Kidney (tissue), 14 donors: ENCODE results near the gene SYT9. TPM values are rescaled to one million over a fixed set of nuclear protein-coding genes. Genes with fewer than 3 reads are reported as not detected.

Source experiments
- DNase-seq, 5 donors: peaks; one replicate each; pipeline ENCODE4 v3.0.0-alpha.2; 2013 to 2020
- FAIRE-seq: peaks from 2 replicates; lab custom pipeline; 2012; peaks lifted over from hg19 to GRCh38; lab: Jason Lieb, UNC
- H3K27ac ChIP-seq, 2 donors: one replicate each; pipeline ENCODE4 v1.7.0; 2013; ENCODE audit warnings: low read depth in 2 of 2, low read length in 2 of 2, inconsistent platforms in 1 of 2
- H3K27me3 ChIP-seq: one replicate; pipeline ENCODE4 v1.7.1; 2013; ENCODE audit warnings: low read length, inconsistent platforms; ENCODE audit not compliant: control insufficient read depth, insufficient read depth
- H3K36me3 ChIP-seq, 3 donors: one replicate each; pipeline versions ENCODE4 v1.7.0 to v1.7.1; 2013; ENCODE audit warnings: low read length in 3 of 3, control low read depth in 1 of 3, inconsistent platforms in 1 of 3; ENCODE audit not compliant: insufficient read depth in 3 of 3, control insufficient read depth in 2 of 3
- H3K4me1 ChIP-seq, 3 donors: one replicate each; pipeline versions ENCODE4 v1.7.0 to v1.7.1; 2013; ENCODE audit warnings: low read length in 3 of 3, inconsistent platforms in 1 of 3, low read depth in 1 of 3; ENCODE audit not compliant: control insufficient read depth in 2 of 3, insufficient read depth in 2 of 3
- H3K4me3 ChIP-seq, 3 donors: one replicate each; pipeline versions ENCODE4 v1.7.0 to v1.8.1; 2013; ENCODE audit warnings: low read length in 3 of 3, control low read depth in 1 of 3, inconsistent platforms in 1 of 3
- H3K9ac ChIP-seq, 3 donors: one replicate each; pipeline versions ENCODE4 v1.7.0 to v1.7.1; 2013; ENCODE audit warnings: low read length in 3 of 3, control low read depth in 1 of 3, inconsistent platforms in 1 of 3
- H3K9me3 ChIP-seq, 3 donors: one replicate each; pipeline versions ENCODE4 v1.7.0 to v1.7.1; 2013; ENCODE audit warnings: low read length in 3 of 3, control low read depth in 1 of 3, inconsistent platforms in 1 of 3; ENCODE audit not compliant: control insufficient read depth in 2 of 3, insufficient read depth in 1 of 3
- CTCF ChIP-seq: IDR thresholded peaks from 3 replicates; pipeline ENCODE4 v1.5.1; 2012; ENCODE audit warnings: mild to moderate bottlenecking, moderate library complexity, borderline replicate concordance; ENCODE audit not compliant: insufficient read depth; ENCODE audit errors: extremely low read depth
- intact Hi-C: fragments of 100-400 bp; cut with DNase I; formaldehyde crosslinking; loops from one replicate; pipeline ENCODE4 v1.11.1; 2022
- polyA plus RNA-seq: library from polyadenylated mRNA; stranded (reverse); fragments of 350-450 nt; fragmentation: Illumina TruSeq; extraction: RNeasy Lipid Tissue Mini Kit (QIAGEN cat#74804); gene quantifications from one replicate; pipeline ENCODE4 v1.2.3, GENCODE V29; 2014; ENCODE audit warnings: low read depth, low replicate concordance; ENCODE audit not compliant: insufficient read depth
- total RNA-seq: library from RNA; stranded (reverse); fragmentation: NEBNext Ultra II Directional; extraction: Animal tissue kit (Norgen Biotek cat#: 25700); gene quantifications from one replicate; pipeline ENCODE4 v1.2.1, GENCODE V29; 2021
- donor health status: control.
- donor health status: control.
- donor health status: control.
- donor health status: control.
- donor health status: control.
- donor health status: DM: yes; HTN: yes; CAD: no.
- donor health status: Normal renal cell carcinoma (clear cell type).

SYT9 gene
- total and polyA plus RNA-seq, 2 donors from 2014 or later: 1.5 to 2.7 TPM

- H3K9ac ChIP-seq: no peak overlapping the region
- no peak for FAIRE-seq
- no peaks in the 10 kb centered on the region for H3K4me1 ChIP-seq
- TF ChIP-seq CTCF: no peak
- no peak overlapping the region for H3K4me3 ChIP-seq
- intact Hi-C loops: no loop called here
- no peak overlapping the region for H3K27ac ChIP-seq
- no peak for DNase-seq
- no peaks in the 10 kb centered on the region for H3K27me3 ChIP-seq
- no peaks in the 10 kb centered on the region for H3K9me3 ChIP-seq
- H3K36me3 ChIP-seq: no peaks in the 10 kb centered on the region
Observed at GRCh38 chr11:7239877-7240276, 11.8 kb upstream of the SYT9 start.

- Histone ChIP-seq H3K9ac (no peak overlapping the region), H3K27ac (no peak overlapping the region), H3K27me3 (no peaks in the 10 kb centered on the region), H3K4me3 (no peak overlapping the region), H3K4me1 (no peaks in the 10 kb centered on the region), H3K9me3 (peaks cover 0 to 3% (median 0%) of the 10 kb centered on the region in 3 donors), H3K36me3 (no peaks in the 10 kb centered on the region)
- intact Hi-C loops: no loop called here
- DNase-seq: no peak
- TF ChIP-seq CTCF: no peak
- FAIRE-seq: no peak
Observed at GRCh38 chr11:7245341-7245740, 6.4 kb upstream of the SYT9 start.

GRCh38 chr11:7246179-7246578, 5.5 kb upstream of the SYT9 start:
- Histone ChIP-seq H3K4me1 (no peaks in the 10 kb centered on the region), H3K36me3 (no peaks in the 10 kb centered on the region), H3K9ac (no peak overlapping the region), H3K4me3 (no peak overlapping the region), H3K9me3 (peaks cover 0 to 3% (median 0%) of the 10 kb centered on the region in 3 donors), H3K27me3 (no peaks in the 10 kb centered on the region), H3K27ac (no peak overlapping the region)
- DNase-seq (no peak), FAIRE-seq (no peak)
- intact Hi-C loops: no loop called here
- TF ChIP-seq CTCF: no peak

GRCh38 chr11:7250166-7250565, 1.5 kb upstream of the SYT9 start:
- Histone ChIP-seq H3K9me3 (peaks cover 0 to 3% (median 0%) of the 10 kb centered on the region in 3 donors), H3K4me3 (no peak overlapping the region), H3K27me3 (peaks cover 7% of the 10 kb centered on the region), H3K9ac (no peak overlapping the region), H3K27ac (no peak overlapping the region), H3K4me1 (no peaks in the 10 kb centered on the region), H3K36me3 (no peaks in the 10 kb centered on the region)
- no peak for FAIRE-seq
- no peak for DNase-seq
- intact Hi-C loops: no loop called here
- TF ChIP-seq CTCF: no peak
